ENCODE results near the gene DLGAP5.

DLGAP5 gene

GRCh38 chr14:55191203-55192053 lies at the start of gene DLGAP5:
TSS of gene DLGAP5 (minus strand) at chr14:55191585. CDS start at chr14:55189179, 2,406 bp downstream.
- ATAC-seq (peak; percentile 96), DNase-seq (peak; percentile 86 to 92)
- H3K27ac Mint-ChIP-seq, result peak within 1 kb of the TSS; percentile 94 to 98
- H3K27me3 Mint-ChIP-seq, result no peaks in the 10 kb centered on the region
- H3K9me3 Mint-ChIP-seq, result no peaks in the 10 kb centered on the region
- peaks cover 24% of the 10 kb centered on the region for H3K4me1 Mint-ChIP-seq
- H3K4me3 Mint-ChIP-seq, result peak within 1 kb of the TSS; percentile 85 to 93

- H3K4me1 Mint-ChIP-seq, result no peaks in the 10 kb centered on the region
- DNase-seq (no peak), ATAC-seq (no peak)
- no peak overlapping the region for H3K27ac Mint-ChIP-seq
- no peaks in the 10 kb centered on the region for H3K9me3 Mint-ChIP-seq
- no peak overlapping the region for H3K4me3 Mint-ChIP-seq
- peaks cover 11% of the 10 kb centered on the region for H3K27me3 Mint-ChIP-seq
These were observed 49.3 kb upstream of the DLGAP5 start for GRCh38 chr14:55240526-55241178.

GRCh38 chr14:55239320-55239719 lies 47.9 kb upstream of the DLGAP5 start:
- no peak overlapping the region for H3K4me3 Mint-ChIP-seq
- ATAC-seq (no peak), DNase-seq (no peak)
- peaks cover 20% of the 10 kb centered on the region for H3K27me3 Mint-ChIP-seq
- no peaks in the 10 kb centered on the region for H3K9me3 Mint-ChIP-seq
- no peaks in the 10 kb centered on the region for H3K4me1 Mint-ChIP-seq
- no peak overlapping the region for H3K27ac Mint-ChIP-seq

GRCh38 chr14:55238019-55238680 lies 46.8 kb upstream of the DLGAP5 start:
- H3K9me3 Mint-ChIP-seq, result no peaks in the 10 kb centered on the region
- no peak for DNase-seq
- ATAC-seq, result no peak
- peaks cover 20% of the 10 kb centered on the region for H3K27me3 Mint-ChIP-seq
- no peaks in the 10 kb centered on the region for H3K4me1 Mint-ChIP-seq
- no peak overlapping the region for H3K27ac Mint-ChIP-seq
- H3K4me3 Mint-ChIP-seq, result no peak overlapping the region

- Mint-ChIP-seq H3K27me3 (peaks cover 18% of the 10 kb centered on the region), H3K9me3 (no peaks in the 10 kb centered on the region), H3K4me3 (no peak overlapping the region), H3K4me1 (no peaks in the 10 kb centered on the region), H3K27ac (no peak overlapping the region)
- DNase-seq, result no peak
- ATAC-seq, result no peak
These were observed 42.2 kb upstream of the DLGAP5 start for GRCh38 chr14:55233591-55233990.

- no peak overlapping the region for H3K27ac Mint-ChIP-seq
- H3K4me3 Mint-ChIP-seq, result no peak overlapping the region
- ATAC-seq, result no peak
- peaks cover 9 to 18% of the 10 kb centered on the region in 2 donors for H3K9me3 Mint-ChIP-seq
- DNase-seq, result no peak
- peaks cover 9% of the 10 kb centered on the region for H3K27me3 Mint-ChIP-seq
- no peaks in the 10 kb centered on the region for H3K4me1 Mint-ChIP-seq
These were observed 36.9 kb upstream of the DLGAP5 start for GRCh38 chr14:55228261-55228660.

- Mint-ChIP-seq H3K27me3 (no peaks in the 10 kb centered on the region), H3K4me3 (no peak overlapping the region), H3K4me1 (no peaks in the 10 kb centered on the region), H3K27ac (no peak overlapping the region), H3K9me3 (peaks cover 9 to 18% of the 10 kb centered on the region in 2 donors)
- DNase-seq (no peak), ATAC-seq (no peak)
These were observed 32.0 kb upstream of the DLGAP5 start for GRCh38 chr14:55223364-55223763.

- peaks cover 9 to 15% of the 10 kb centered on the region in 2 donors for H3K9me3 Mint-ChIP-seq
- no peak overlapping the region for H3K27ac Mint-ChIP-seq
- no peaks in the 10 kb centered on the region for H3K4me1 Mint-ChIP-seq
- DNase-seq, result no peak
- no peaks in the 10 kb centered on the region for H3K27me3 Mint-ChIP-seq
- no peak for ATAC-seq
- H3K4me3 Mint-ChIP-seq, result no peak overlapping the region
These were observed 30.6 kb upstream of the DLGAP5 start for GRCh38 chr14:55221968-55222367.

- H3K4me1 Mint-ChIP-seq, result no peaks in the 10 kb centered on the region
- H3K27ac Mint-ChIP-seq, result no peak overlapping the region
- H3K4me3 Mint-ChIP-seq, result no peak overlapping the region
- H3K9me3 Mint-ChIP-seq, result peaks cover 1 to 7% of the 10 kb centered on the region in 2 donors
- no peak for DNase-seq
- no peaks in the 10 kb centered on the region for H3K27me3 Mint-ChIP-seq
- ATAC-seq, result peak; percentile 39
These were observed 29.8 kb upstream of the DLGAP5 start for GRCh38 chr14:55221186-55221585.

- DNase-seq (no peak), ATAC-seq (no peak)
- Mint-ChIP-seq H3K4me3 (no peak overlapping the region), H3K9me3 (no peaks in the 10 kb centered on the region), H3K27me3 (no peaks in the 10 kb centered on the region), H3K27ac (no peak overlapping the region), H3K4me1 (no peaks in the 10 kb centered on the region)
These were observed 28.8 kb upstream of the DLGAP5 start for GRCh38 chr14:55220230-55220629.

- H3K27me3 Mint-ChIP-seq, result no peaks in the 10 kb centered on the region
- no peak for ATAC-seq
- no peak overlapping the region for H3K4me3 Mint-ChIP-seq
- no peaks in the 10 kb centered on the region for H3K9me3 Mint-ChIP-seq
- DNase-seq, result no peak
- H3K27ac Mint-ChIP-seq, result no peak overlapping the region
- H3K4me1 Mint-ChIP-seq, result no peaks in the 10 kb centered on the region
These were observed 21.2 kb upstream of the DLGAP5 start for GRCh38 chr14:55212634-55213033.

- Mint-ChIP-seq H3K4me1 (no peaks in the 10 kb centered on the region), H3K27ac (no peak overlapping the region), H3K9me3 (no peaks in the 10 kb centered on the region), H3K4me3 (no peak overlapping the region), H3K27me3 (no peaks in the 10 kb centered on the region)
- no peak for DNase-seq
- no peak for ATAC-seq
These were observed 16.4 kb upstream of the DLGAP5 start for GRCh38 chr14:55207832-55208231.

GRCh38 chr14:55206175-55206693 lies 14.8 kb upstream of the DLGAP5 start:
- Mint-ChIP-seq H3K9me3 (no peaks in the 10 kb centered on the region), H3K4me1 (no peaks in the 10 kb centered on the region), H3K4me3 (no peak overlapping the region), H3K27ac (no peak overlapping the region), H3K27me3 (no peaks in the 10 kb centered on the region)
- DNase-seq (no peak), ATAC-seq (no peak)

- no peaks in the 10 kb centered on the region for H3K4me1 Mint-ChIP-seq
- peaks cover 5% of the 10 kb centered on the region for H3K27me3 Mint-ChIP-seq
- H3K4me3 Mint-ChIP-seq, result no peak overlapping the region
- no peak for DNase-seq
- no peak for ATAC-seq
- H3K27ac Mint-ChIP-seq, result no peak overlapping the region
- H3K9me3 Mint-ChIP-seq, result no peaks in the 10 kb centered on the region
These were observed 10.1 kb upstream of the DLGAP5 start for GRCh38 chr14:55201219-55202101.

GRCh38 chr14:55200651-55201050 lies 9.3 kb upstream of the DLGAP5 start:
- Mint-ChIP-seq H3K4me1 (no peaks in the 10 kb centered on the region), H3K27ac (no peak overlapping the region), H3K4me3 (no peak overlapping the region), H3K9me3 (no peaks in the 10 kb centered on the region), H3K27me3 (peaks cover 5% of the 10 kb centered on the region)
- DNase-seq (no peak), ATAC-seq (no peak)
